Measurements from ENCODE around the gene CCDC88C. TPM values are rescaled to one million over a fixed set of nuclear protein-coding genes. Genes with fewer than 3 reads are reported as not detected.

CCDC88C gene
- total RNA-seq, 1 donor from 2014 or later = 48.2 TPM

DNA sequence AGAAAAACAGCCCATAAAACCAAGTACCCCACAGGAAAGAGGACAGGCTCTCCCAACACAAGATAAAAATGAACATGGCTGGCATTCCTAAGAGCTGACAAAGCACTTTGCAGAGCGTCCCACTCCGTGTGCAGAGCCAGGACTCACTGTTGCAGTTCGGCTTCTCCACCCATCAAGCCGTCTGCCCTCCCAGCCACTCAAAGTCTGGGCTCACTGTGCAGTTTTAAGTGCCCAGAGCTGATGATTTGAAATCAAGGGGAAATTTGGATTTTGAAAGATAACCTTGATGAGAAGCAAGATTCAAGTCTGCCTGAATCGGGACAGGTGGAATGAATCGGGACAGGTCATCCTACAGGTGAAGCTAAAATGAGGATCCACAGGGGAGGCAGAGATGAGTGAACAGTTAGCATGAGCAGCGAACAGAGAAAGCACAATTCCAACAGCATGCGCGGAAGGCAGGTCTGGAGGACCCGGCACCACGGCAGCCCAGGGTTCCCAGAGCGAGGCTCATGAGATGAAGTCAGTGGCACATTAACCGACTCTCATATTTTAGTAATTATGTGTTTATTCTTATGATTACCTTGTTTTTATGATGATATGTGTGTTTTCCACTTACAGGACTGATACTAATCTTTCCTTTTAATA is 133.4 kb downstream of the CCDC88C start:
- no peak for DNase-seq (ENCODE audit: low spot score)
- Mint-ChIP-seq H3K4me1 (ENCODE audit: unreplicated experiment) (peaks cover 5% of the 10 kb centered on the region), H3K27me3 (ENCODE audit: unreplicated experiment) (no peaks in the 10 kb centered on the region), H3K27ac (ENCODE audit: unreplicated experiment) (no peak overlapping the region), H3K4me3 (ENCODE audit: unreplicated experiment) (no peak overlapping the region), H3K9me3 (ENCODE audit: unreplicated experiment) (no peaks in the 10 kb centered on the region), H3K36me3 (ENCODE audit: low read depth, unreplicated experiment) (peaks cover 25% of the 10 kb centered on the region)
- TF ChIP-seq, protein P1, sequence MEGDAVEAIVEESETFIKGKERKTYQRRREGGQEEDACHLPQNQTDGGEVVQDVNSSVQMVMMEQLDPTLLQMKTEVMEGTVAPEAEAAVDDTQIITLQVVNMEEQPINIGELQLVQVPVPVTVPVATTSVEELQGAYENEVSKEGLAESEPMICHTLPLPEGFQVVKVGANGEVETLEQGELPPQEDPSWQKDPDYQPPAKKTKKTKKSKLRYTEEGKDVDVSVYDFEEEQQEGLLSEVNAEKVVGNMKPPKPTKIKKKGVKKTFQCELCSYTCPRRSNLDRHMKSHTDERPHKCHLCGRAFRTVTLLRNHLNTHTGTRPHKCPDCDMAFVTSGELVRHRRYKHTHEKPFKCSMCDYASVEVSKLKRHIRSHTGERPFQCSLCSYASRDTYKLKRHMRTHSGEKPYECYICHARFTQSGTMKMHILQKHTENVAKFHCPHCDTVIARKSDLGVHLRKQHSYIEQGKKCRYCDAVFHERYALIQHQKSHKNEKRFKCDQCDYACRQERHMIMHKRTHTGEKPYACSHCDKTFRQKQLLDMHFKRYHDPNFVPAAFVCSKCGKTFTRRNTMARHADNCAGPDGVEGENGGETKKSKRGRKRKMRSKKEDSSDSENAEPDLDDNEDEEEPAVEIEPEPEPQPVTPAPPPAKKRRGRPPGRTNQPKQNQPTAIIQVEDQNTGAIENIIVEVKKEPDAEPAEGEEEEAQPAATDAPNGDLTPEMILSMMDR (IDR thresholded peaks at IDR 0.05; ENCODE audit: unreplicated experiment) = no peak

DNA sequence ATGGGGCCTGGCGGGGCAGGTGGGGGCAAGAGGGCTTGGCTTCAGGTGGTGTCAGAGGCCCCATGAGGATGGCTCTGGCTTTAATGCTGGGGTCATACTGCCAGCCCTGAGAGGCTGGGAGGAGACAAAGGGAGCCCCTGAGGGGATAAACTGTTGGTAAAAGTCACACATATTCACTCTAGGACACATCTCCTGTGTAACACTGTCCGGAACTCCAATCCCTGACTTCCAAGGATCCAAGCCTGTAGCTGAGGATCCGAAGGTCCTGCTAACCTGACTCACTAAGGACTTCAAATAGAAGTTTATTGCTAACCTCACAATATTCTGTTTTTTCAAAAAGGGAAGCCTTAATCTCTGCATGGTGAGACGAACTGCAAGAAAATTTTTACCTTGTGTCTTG is 134.0 kb downstream of the CCDC88C start:
- Mint-ChIP-seq H3K36me3 (ENCODE audit: low read depth, unreplicated experiment) (peaks cover 26% of the 10 kb centered on the region), H3K27ac (ENCODE audit: unreplicated experiment) (no peak overlapping the region), H3K27me3 (ENCODE audit: unreplicated experiment) (no peaks in the 10 kb centered on the region), H3K9me3 (ENCODE audit: unreplicated experiment) (no peaks in the 10 kb centered on the region), H3K4me1 (ENCODE audit: unreplicated experiment) (peaks cover 5% of the 10 kb centered on the region), H3K4me3 (ENCODE audit: unreplicated experiment) (no peak overlapping the region)
- DNase-seq (ENCODE audit: low spot score) = no peak
- TF ChIP-seq, protein P1 (IDR thresholded peaks at IDR 0.05; ENCODE audit: unreplicated experiment) = no peak

DNA sequence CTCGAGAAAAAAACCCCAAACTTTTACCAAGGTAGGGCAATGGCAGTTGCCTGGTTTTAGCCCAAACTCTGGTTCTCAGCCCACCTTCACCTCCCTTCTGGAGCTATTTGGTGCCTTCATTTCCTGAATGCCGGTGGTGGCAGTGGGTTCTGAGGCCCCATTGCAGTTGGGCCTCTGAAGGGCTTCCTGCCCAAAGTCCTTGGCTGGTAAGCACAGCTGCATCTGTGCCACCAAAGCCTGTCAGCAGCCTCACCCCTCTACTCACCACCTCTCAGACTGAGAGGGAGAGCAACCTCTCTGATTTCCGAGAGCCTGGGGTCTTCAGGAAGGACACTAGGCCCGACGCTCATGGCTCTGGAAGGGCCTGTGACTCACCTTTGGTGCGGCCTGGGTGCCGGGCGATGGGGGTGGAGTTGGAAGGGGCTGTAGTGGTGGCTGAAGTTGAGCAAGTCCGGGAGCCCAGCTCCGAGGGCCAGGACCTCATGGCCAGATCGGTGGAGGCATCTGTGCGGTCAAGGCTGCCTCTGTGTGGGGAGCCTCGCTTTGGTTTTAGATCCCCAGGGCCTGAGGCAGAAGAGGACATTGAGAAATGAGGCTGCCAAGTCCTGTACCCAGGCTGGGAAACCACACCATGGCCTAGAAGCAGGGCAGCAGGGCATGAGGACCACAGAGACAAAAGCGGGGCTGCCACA is 134.5 kb downstream of the CCDC88C start:
- Mint-ChIP-seq H3K27me3 (ENCODE audit: unreplicated experiment) (no peaks in the 10 kb centered on the region), H3K4me1 (ENCODE audit: unreplicated experiment) (peaks cover 5% of the 10 kb centered on the region), H3K36me3 (ENCODE audit: low read depth, unreplicated experiment) (peaks cover 22% of the 10 kb centered on the region), H3K27ac (ENCODE audit: unreplicated experiment) (no peak overlapping the region), H3K9me3 (ENCODE audit: unreplicated experiment) (no peaks in the 10 kb centered on the region), H3K4me3 (ENCODE audit: unreplicated experiment) (no peak overlapping the region)
- TF ChIP-seq, protein P1 (IDR thresholded peaks at IDR 0.05; ENCODE audit: unreplicated experiment) = no peak
- DNase-seq (ENCODE audit: low spot score) = no peak

DNA sequence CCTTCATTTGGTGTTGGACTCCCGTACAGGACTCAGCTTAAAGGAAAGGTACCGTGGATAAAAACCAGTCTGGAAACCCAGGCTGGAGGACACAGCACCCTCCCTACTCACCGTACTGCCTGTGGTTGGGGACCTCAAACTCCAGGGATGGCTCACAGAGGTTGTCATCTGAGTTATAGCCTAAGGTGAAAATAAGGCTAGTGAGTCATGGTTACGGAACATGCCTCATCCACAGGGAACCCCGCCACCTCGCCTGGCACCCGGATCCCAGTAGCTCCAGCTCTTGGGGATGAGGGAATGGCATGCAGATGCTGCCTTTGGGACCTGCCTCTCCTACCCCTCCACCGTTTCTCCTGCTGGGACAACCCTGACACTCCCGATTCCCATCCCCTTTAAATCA is 136.3 kb downstream of the CCDC88C start:
- Mint-ChIP-seq H3K36me3 (ENCODE audit: low read depth, unreplicated experiment) (peaks cover 17% of the 10 kb centered on the region), H3K4me1 (ENCODE audit: unreplicated experiment) (peaks cover 5% of the 10 kb centered on the region), H3K4me3 (ENCODE audit: unreplicated experiment) (peak overlapping the region; percentile 51), H3K9me3 (ENCODE audit: unreplicated experiment) (no peaks in the 10 kb centered on the region), H3K27me3 (ENCODE audit: unreplicated experiment) (no peaks in the 10 kb centered on the region), H3K27ac (ENCODE audit: unreplicated experiment) (peak overlapping the region; percentile 52)
- TF ChIP-seq, protein P1 (IDR thresholded peaks at IDR 0.05; ENCODE audit: unreplicated experiment) = no peak
- DNase-seq (ENCODE audit: low spot score) = no peak

DNA sequence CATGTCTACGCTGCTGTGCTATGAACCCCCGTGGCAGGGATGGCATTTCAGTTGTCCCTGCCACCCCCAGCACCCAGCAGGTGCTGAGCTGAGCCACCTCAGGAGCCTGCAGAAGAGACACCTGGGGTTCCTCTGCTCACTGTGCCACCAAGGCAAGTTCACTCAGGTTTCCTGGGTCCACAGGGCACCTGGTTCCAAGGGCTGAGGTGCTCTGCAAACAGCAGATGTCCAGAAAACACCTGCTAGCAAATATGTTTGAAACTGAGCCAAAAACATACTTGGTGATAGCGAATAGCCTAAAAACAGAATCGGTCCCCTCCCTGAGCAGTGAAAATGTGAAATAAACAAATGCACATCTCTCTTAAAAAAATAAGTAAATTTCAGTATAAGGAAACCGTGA is 137.5 kb downstream of the CCDC88C start:
- Mint-ChIP-seq H3K4me1 (ENCODE audit: unreplicated experiment) (peaks cover 5% of the 10 kb centered on the region), H3K4me3 (ENCODE audit: unreplicated experiment) (no peak overlapping the region), H3K27me3 (ENCODE audit: unreplicated experiment) (no peaks in the 10 kb centered on the region), H3K9me3 (ENCODE audit: unreplicated experiment) (no peaks in the 10 kb centered on the region), H3K36me3 (ENCODE audit: low read depth, unreplicated experiment) (peaks cover 17% of the 10 kb centered on the region), H3K27ac (ENCODE audit: unreplicated experiment) (no peak overlapping the region)
- TF ChIP-seq, protein P1 (IDR thresholded peaks at IDR 0.05; ENCODE audit: unreplicated experiment) = no peak
- no peak for DNase-seq (ENCODE audit: low spot score)

All from endothelial cell (in vitro differentiated cells).